ENCODE data around the gene LGALS1.

LGALS1 gene

DNA sequence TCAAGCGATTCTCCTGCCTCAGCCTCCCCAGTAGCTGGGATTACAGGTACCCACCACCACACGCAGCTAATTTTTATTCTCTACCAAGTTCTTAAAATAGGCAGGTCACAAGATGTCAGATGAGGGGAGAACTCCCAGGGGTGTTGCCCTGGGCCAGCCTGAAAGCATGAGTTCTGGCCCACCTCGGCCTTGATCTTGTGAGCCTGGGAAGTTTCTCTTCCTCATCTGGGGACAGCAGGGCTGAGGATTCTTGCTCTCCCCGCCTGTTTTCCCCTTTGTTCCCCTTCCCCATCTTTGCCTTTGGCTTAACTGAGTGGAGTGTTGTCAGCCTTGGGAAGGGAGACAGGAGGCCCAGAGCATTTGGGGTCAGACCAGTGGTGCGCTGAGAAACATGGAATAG lies 13.4 kb upstream of the LGALS1 start:
- DNase-seq (ENCODE audit: low read depth in 2 of 2): no peak

DNA sequence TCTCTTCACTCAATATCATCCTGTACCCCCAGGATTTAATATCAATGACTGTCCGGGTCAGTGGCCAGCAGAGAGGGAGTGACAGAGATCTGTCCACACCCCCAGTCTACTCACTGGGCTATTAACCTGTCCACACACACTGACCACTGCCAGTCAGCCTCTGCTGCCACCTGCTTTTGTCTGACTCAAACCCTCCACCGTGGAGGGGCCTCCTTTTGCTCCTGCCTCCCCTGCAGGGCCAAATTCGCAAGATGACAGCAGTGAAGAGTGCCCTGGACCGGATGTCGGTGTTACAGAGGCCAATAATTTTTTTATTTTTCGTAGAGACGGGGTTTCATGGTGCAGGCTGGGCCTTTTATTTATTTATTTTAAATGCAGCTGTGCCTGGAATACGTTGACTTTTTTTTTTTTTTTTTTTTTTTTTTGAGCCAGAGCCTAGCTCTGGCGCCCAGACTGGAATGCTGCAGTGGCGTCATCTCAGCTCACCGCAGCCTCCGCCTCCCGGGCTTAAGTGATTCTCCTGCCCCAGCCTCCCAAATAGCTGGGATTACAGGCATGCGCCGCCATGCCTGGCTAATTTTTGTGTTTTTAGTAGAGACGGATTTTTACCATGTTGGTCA lies 11.8 kb upstream of the LGALS1 start:
- no peak for DNase-seq (ENCODE audit: low read depth in 2 of 2)

GRCh38 chr22:37664249-37665101 lies 11.0 kb upstream of the LGALS1 start:
- no peak for DNase-seq (ENCODE audit: low read depth in 2 of 2)

DNA sequence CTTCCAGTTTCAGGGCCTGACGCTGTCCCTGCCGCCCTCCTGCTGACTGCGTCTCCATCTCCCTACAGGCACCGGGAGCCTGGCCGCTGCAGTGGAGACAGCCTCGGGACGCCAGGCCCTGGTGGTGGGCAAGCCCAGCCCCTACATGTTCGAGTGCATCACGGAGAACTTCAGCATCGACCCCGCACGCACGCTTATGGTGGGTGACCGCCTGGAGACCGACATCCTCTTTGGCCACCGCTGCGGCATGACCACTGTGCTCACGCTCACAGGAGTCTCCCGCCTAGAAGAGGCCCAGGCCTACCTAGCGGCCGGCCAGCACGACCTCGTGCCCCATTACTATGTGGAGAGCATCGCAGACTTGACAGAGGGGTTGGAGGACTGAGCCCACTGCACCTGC lies 9.9 kb upstream of the LGALS1 start:
- DNase-seq (ENCODE audit: low read depth in 2 of 2): no peak

- DNase-seq (ENCODE audit: low read depth in 2 of 2): no peak
These were observed 5.8 kb upstream of the LGALS1 start for GRCh38 chr22:37669586-37669985.

DNA sequence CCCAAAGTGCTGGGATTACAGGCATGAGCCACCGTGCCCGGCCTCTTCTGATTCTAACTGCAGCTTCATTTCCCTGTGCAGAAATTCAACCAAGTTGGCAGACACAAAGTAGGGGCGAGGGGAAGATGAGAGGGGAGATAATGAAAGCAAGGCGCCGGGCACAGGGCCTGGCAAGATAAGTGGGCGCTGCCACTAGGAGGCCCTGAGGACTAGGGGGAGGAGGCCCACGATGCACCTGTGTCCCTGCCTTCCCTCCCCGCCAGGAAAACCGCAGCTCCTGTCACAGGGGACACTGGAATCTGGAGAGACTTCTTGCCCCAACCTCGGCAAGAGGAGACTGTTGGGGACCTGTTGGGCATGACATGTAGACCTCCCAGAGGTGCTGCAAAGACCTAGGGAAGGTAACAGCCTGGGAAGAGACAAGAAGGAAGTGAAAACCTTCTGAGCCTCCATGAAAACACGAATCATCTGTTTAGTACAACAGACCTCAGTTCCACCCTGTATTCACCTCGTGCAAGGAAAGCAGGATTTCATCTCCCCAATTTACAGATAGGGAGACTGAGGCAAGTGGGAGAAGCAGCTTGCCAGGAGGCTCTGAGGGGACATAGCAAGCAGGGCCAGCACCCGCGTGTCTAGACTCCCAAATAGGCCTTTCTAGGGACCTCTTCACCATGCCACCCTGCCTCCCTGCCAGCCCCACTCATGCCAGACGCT lies 3.1 kb upstream of the LGALS1 start:
- DNase-seq (ENCODE audit: low read depth in 2 of 2): no peak

- DNase-seq (ENCODE audit: low read depth in 2 of 2): no peak
These were observed 2.4 kb upstream of the LGALS1 start for GRCh38 chr22:37672920-37673455.

DNA sequence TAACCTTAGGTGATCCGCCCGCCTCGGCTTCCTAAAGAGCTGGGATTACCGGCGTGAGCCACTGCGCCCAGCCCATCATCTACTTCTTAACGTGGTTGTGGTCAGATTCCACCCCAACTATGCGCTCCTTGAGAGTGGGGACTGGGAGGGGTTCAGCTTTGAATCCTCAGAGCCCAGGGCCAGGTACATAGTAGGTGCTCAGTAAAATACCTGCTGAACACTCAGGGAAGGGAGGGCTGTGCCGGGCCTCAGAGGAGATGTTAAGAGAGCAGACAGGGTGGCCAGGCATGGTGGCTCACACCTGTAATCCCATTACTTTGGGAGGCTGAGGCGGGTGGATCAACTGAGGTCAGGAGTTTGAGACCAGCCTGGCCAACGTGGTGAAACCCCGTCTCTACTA lies 1.2 kb upstream of the LGALS1 start:
- no peak for DNase-seq (ENCODE audit: low read depth in 2 of 2)

DNA sequence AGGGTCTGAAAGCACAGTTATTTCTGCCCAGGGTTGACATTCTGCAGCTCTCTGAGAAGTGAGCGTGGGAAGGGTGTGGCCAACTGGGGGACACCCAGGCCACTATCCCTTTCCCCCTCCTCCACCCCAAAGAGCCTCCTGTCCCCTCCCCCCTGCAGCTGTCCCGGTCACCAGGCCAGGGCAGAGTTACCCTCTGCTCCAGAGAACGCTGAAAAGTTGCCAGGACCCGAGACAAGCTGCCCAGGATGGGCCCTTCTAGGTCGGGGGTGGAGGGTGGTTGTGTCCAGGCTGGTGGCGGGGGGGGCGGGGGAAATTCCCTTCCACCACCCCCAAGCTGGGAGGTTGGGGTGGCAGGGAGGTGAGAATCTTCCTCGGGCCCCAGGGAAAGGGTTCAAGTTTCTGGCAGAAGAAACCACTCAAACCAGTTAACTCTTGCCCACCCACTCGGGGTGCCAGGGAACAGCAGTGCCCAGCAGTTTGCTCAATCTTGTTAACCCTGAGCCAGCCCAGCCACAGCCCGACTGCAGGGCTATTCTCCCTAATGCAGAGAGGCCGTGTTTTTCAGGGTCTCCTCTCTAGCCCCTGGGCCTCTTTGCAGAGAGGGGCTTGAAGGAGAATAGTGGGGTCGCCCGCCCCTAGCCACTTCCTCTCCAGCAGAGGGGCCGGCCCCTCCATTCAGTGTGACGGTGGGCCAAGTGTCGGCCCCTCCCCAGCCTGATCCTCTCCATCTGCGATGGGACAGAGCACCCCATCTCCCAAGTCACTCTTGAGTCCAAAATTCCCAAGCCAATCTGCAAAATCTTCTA lies 697 bp downstream of the LGALS1 start:
- DNase-seq (ENCODE audit: low read depth in 2 of 2): no peak

DNA sequence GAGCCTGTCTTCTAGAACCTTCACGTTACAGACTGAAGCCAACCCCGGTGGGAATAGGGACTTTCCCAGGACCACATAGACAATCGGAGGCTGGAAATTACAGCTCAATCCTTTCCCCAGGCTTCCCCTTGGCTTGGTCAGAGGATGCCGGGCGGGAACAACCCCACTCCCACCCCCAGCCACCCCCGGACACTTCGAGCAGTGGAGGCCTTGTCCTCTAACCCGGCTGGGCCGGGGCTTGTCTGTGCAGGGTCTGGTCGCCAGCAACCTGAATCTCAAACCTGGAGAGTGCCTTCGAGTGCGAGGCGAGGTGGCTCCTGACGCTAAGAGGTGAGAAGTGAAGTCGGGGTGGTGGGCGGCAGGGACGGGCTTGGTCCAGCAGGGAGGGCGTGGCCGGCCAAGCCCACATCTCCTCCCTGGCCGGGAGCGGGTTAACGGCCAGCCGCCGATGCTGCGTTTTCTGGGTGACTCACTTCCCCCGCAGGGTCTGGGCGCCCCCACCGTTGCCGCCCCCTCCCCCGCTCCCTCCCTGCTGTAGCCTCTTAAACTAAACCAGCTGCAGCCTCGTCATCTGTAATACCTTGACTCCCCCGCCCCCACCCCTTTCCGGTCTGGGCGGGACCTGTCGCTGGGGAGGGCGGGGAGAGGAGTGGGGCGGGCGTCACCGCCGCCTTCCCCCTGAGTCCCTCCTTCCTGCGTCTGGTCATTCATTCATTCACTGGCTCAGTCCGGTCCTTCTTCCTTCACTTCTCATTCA lies 1.5 kb downstream of the LGALS1 start:
- peak; percentile 96 for DNase-seq (ENCODE audit: low read depth in 2 of 2)

- DNase-seq (ENCODE audit: low read depth in 2 of 2): no peak
These were observed 2.1 kb downstream of the LGALS1 start for GRCh38 chr22:37677493-37677974.

GRCh38 chr22:37678372-37678771 lies 2.9 kb downstream of the LGALS1 start:
- DNase-seq (ENCODE audit: low read depth in 2 of 2): no peak

GRCh38 chr22:37679670-37680069 lies 4.2 kb downstream of the LGALS1 start:
- DNase-seq (ENCODE audit: low read depth in 2 of 2): no peak

GRCh38 chr22:37680191-37680851 lies 4.9 kb downstream of the LGALS1 start:
- no peak for DNase-seq (ENCODE audit: low read depth in 2 of 2)

DNA sequence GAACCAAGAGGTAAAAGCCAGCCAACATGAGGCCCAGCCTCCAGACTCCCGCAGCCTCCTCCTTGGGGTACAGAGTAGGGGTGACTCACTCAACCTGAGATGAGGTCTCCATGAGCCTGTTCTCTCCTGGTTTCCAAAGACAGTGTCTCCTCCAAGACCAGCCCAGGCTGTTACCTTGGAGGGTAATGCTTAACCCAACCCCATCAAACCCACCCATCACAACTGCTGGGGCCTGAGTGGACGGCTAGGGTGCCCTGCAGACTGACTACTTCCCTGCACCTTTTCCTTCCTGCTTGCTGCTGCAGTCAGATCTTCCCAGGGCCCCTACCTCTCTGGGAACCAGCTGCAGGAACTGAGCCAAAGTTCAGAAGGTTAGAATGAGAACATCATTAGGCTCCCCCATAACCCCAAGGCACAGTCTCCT lies 5.6 kb downstream of the LGALS1 start:
- DNase-seq (ENCODE audit: low read depth in 2 of 2): no peak

- no peak for DNase-seq (ENCODE audit: low read depth in 2 of 2)
These were observed 6.2 kb downstream of the LGALS1 start for GRCh38 chr22:37681556-37682049.

- no peak for DNase-seq (ENCODE audit: low read depth in 2 of 2)
These were observed 9.6 kb downstream of the LGALS1 start for GRCh38 chr22:37684803-37685615.

DNA sequence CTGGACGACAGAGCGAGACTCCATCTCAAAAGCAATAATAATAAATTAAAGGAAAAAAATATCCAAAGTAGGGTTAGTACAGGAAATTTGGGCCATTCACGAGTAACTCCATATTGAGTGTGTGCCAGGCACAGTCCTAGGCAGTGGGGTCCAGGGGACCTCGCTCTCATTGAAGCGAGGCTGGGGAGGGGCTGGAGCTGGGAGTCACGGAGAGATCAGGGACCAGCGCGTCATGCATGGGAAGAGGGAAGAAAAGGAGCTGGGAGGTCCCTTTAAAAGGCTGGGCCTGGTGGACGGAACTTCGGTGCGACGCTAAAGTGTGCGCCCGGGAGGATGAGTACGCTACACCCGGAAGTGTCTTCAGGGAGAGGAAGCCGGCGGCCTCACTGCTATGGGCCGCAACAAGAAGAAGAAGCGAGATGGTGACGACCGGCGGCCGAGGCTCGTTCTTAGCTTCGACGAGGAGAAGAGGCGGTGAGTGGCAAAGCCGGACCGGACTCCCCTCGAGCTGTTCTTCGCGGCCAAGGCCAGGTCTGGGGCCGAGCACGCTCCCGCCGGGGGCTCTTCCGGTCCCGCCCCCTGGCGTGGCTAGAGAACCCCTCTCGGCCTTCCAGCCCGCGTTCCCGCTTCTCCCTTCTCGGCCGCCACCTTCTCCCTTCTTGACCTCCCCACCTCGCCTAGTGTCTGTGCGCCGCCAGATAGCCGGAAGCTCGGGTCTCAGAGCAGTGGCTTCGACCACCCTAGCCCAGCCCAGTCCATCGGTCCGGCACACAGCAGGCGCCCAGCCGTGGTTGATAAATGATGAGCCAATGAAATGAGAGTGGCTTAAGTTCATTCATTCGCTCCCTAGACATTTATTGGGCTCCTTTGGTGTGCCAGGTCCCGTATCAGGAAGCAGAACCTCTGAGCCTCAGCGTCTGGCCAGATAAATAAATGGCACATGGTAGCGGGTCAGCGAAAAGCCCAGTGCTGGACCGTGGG lies 10.9 kb downstream of the LGALS1 start, which contains the start of gene NOL12:
NOL12 (plus strand) TSS at position 342 of the 981 bp plus-strand sequence; CDS start at position 392, 50 bp downstream.
- DNase-seq (ENCODE audit: low read depth in 2 of 2): peak; percentile 72 to 74

Measured in fibroblast of skin of left quadriceps (primary cell).